HepG2 (cell line): Measurements from ENCODE around the gene RPS6KL1. TPM values are rescaled to one million over a fixed set of nuclear protein-coding genes. Genes with fewer than 3 reads are reported as not detected.

Experiments used
- CBX5 ChIP-seq: sonication (generic); formaldehyde crosslinking; IDR thresholded peaks from 2 replicates; pipeline ENCODE4 v1.4.0; 2020; ENCODE audit warnings: missing genetic modification reagents, borderline replicate concordance
- EEA1 ChIP-seq: sonication (generic); formaldehyde crosslinking; IDR thresholded peaks from 2 replicates; pipeline ENCODE4 v1.5.1; 2020; ENCODE audit warnings: mild to moderate bottlenecking, missing genetic modification reagents, borderline replicate concordance
- GLI4 ChIP-seq: sonication (generic); formaldehyde crosslinking; IDR thresholded peaks from 2 replicates; pipeline ENCODE4 v1.5.1; 2020; ENCODE audit warnings: missing genetic modification reagents, mild to moderate bottlenecking, moderate library complexity, borderline replicate concordance
- HNF1B ChIP-seq: sonication (generic); formaldehyde crosslinking; IDR thresholded peaks from 2 replicates; pipeline ENCODE4 v1.5.1; 2020; ENCODE audit warnings: mild to moderate bottlenecking, moderate library complexity, missing genetic modification reagents
- HNRNPL ChIP-seq: fragments of 200-400 bp; formaldehyde crosslinking; IDR thresholded peaks from 2 replicates; pipeline ENCODE4 v1.6.1; 2017; ENCODE audit warnings: mild to moderate bottlenecking, low read depth, low read length
- JARID2 ChIP-seq: sonication (generic); formaldehyde crosslinking; IDR thresholded peaks from 2 replicates; pipeline ENCODE4 v1.8.1; 2023; ENCODE audit warnings: missing genetic modification reagents, inconsistent platforms; ENCODE audit not compliant: insufficient replicate concordance
- MLX ChIP-seq: IDR thresholded peaks from 2 replicates; pipeline ENCODE4 v1.6.1; 2016
- POLR2G ChIP-seq: fragments of 200-400 bp; formaldehyde crosslinking; IDR thresholded peaks from 2 replicates; pipeline ENCODE4 v1.6.1; 2018; ENCODE audit warnings: mild to moderate bottlenecking, low read depth, low read length, moderate library complexity
- SALL2 ChIP-seq: sonication (generic); formaldehyde crosslinking; IDR thresholded peaks from 2 replicates; pipeline ENCODE4 v1.8.1; 2023; ENCODE audit warnings: mild to moderate bottlenecking, missing genetic modification reagents, inconsistent platforms
- SMAD3 ChIP-seq: sonication (generic); formaldehyde crosslinking; IDR thresholded peaks from 2 replicates; pipeline ENCODE4 v1.4.0; 2020; ENCODE audit warnings: missing genetic modification reagents
- SP4 ChIP-seq: sonication (generic); formaldehyde crosslinking; IDR thresholded peaks from 2 replicates; pipeline ENCODE4 v1.8.1; 2023; ENCODE audit warnings: mild to moderate bottlenecking, missing genetic modification reagents
- SRSF9 ChIP-seq: fragments of 200-400 bp; formaldehyde crosslinking; IDR thresholded peaks from 2 replicates; pipeline ENCODE4 v1.6.1; 2018; ENCODE audit warnings: borderline replicate concordance, mild to moderate bottlenecking, low read depth, low read length; ENCODE audit not compliant: insufficient read depth, poor library complexity, severe bottlenecking
- SUZ12 ChIP-seq: fragments of 150-350 bp; IDR thresholded peaks from 2 replicates; pipeline ENCODE4 v1.6.1; 2014; ENCODE audit warnings: low read depth, low read length
- ZBTB34 ChIP-seq: sonication (generic); formaldehyde crosslinking; IDR thresholded peaks from 2 replicates; pipeline ENCODE4 v1.8.0; 2022; ENCODE audit warnings: mild to moderate bottlenecking, missing genetic modification reagents
- ZIK1 ChIP-seq: sonication (generic); formaldehyde crosslinking; IDR thresholded peaks from 2 replicates; pipeline ENCODE4 v1.5.0; 2020; ENCODE audit warnings: mild to moderate bottlenecking, low read depth, missing genetic modification reagents, borderline replicate concordance
- ZNF275 ChIP-seq: sonication (generic); formaldehyde crosslinking; IDR thresholded peaks from 2 replicates; pipeline ENCODE4 v1.8.0; 2022; ENCODE audit warnings: missing genetic modification reagents, mild to moderate bottlenecking, inconsistent platforms, borderline replicate concordance
- ZNF441 ChIP-seq: sonication (generic); formaldehyde crosslinking; IDR thresholded peaks from 2 replicates; pipeline ENCODE4 v1.7.0; 2021; ENCODE audit warnings: missing genetic modification reagents, borderline replicate concordance
- ZNF557 ChIP-seq: sonication (generic); formaldehyde crosslinking; IDR thresholded peaks from 2 replicates; pipeline ENCODE4 v1.4.0; 2020; ENCODE audit warnings: missing genetic modification reagents
- ZNF580 ChIP-seq: IDR thresholded peaks from 2 replicates; pipeline ENCODE4 v1.6.1; 2016; ENCODE audit warnings: low read depth, borderline replicate concordance
- ZNF598 ChIP-seq: sonication (generic); formaldehyde crosslinking; IDR thresholded peaks from 2 replicates; pipeline ENCODE4 v1.5.1; 2020; ENCODE audit warnings: mild to moderate bottlenecking, missing genetic modification reagents, borderline replicate concordance
- ZSCAN5A ChIP-seq: sonication (generic); formaldehyde crosslinking; IDR thresholded peaks from 2 replicates; pipeline ENCODE4 v1.8.0; 2022; ENCODE audit warnings: mild to moderate bottlenecking, missing genetic modification reagents, borderline replicate concordance
- polyA plus RNA-seq, 8 experiments: library from polyadenylated mRNA; depleted of rRNA in 3 of 8; stranded (reverse) in 7 of 8; unstranded in 1 of 8; fragments of >200 nt; fragmentation: Illumina TruSeq in 4 of 8; extraction: Trizol in 4 of 8; gene quantifications; 2 replicates each; pipeline versions ENCODE4 v1.2.1 to v1.2.3, GENCODE V29; 2011 to 2016; ENCODE audit warnings: low read depth in 4 of 8, missing spikeins in 1 of 8, mixed read lengths in 1 of 8; ENCODE audit not compliant: insufficient read depth in 1 of 8
- total RNA-seq, 5 experiments: library from RNA; depleted of rRNA; stranded (reverse); fragments of >200 nt; fragmentation: Illumina TruSeq; extraction: Trizol; gene quantifications; 2 replicates each; pipeline ENCODE4 v1.2.3, GENCODE V29; 2016; ENCODE audit warnings: low read depth in 1 of 5

The RPS6KL1 gene
- total and polyA plus RNA-seq, 2 of the 13 experiments (the other 11 are each of a cell fraction or from before 2014, with no cell fraction given) = 6.5 to 11.5 TPM

GRCh38 chr14:74951443-74952179, 28.6 kb upstream of the RPS6KL1 start (continued):
- TF ChIP-seq HNF1B = no peak
- TF ChIP-seq ZNF275 (CRISPR knock-in tag) = no peak
- TF ChIP-seq ZSCAN5A (CRISPR knock-in tag) = no peak
- TF ChIP-seq GLI4 (CRISPR knock-in tag) = no peak
- TF ChIP-seq ZIK1 (CRISPR knock-in tag) = peak; percentile 16; the same call in 1 of the 2 replicates
- no peak for TF ChIP-seq ZNF598 (CRISPR knock-in tag)
- TF ChIP-seq ZNF580 = no peak
- no peak for TF ChIP-seq CBX5 (CRISPR knock-in tag)
- no peak for TF ChIP-seq SRSF9
- TF ChIP-seq JARID2 (CRISPR knock-in tag) = no peak
- TF ChIP-seq SUZ12 = no peak
- TF ChIP-seq POLR2G = peak; percentile 24
- 0 out of 2 replicates have a peak, but pooled peaks have one; percentile 24 for TF ChIP-seq MLX (CRISPR knock-in tag)
- TF ChIP-seq SMAD3 (CRISPR knock-in tag) = no peak
- no peak for TF ChIP-seq ZNF441 (CRISPR knock-in tag)
- no peak for TF ChIP-seq ZBTB34
- 0 out of 2 replicates have a peak, but pooled peaks have one; percentile 51 for TF ChIP-seq HNRNPL
- no peak for TF ChIP-seq SALL2 (CRISPR knock-in tag)
- TF ChIP-seq SP4 = peak; percentile 58; the same call in 1 of the 2 replicates
- TF ChIP-seq ZNF557 (CRISPR knock-in tag) = no peak
- no peak for TF ChIP-seq EEA1
